Tibial nerve (tissue), 4 donors: Measurements from ENCODE around the gene EFNA5.

Experiments
- EP300 ChIP-seq, 2 donors: sonication (generic); formaldehyde crosslinking; IDR thresholded peaks; one replicate each; pipeline ENCODE4 v1.6.1; 2017; ENCODE audit warnings: antibody characterized with exemption in 2 of 2, mild to moderate bottlenecking in 1 of 2
- POLR2A ChIP-seq, 2 donors: fragments of 450-650 bp; IDR thresholded peaks; one replicate each; pipeline ENCODE4 v1.6.1; 2017; ENCODE audit warnings: antibody characterized with exemption in 2 of 2, mild to moderate bottlenecking in 2 of 2, moderate library complexity in 2 of 2
- TF ChIP-seq, protein P1 (sequence below), 5 experiments: fragments of 200-600 bp in 3 of 5; fragments of 450-650 bp in 2 of 5; sonication (generic) in 3 of 5; IDR thresholded peaks; one replicate each; pipeline ENCODE4 v1.5.1; 2016 to 2019; ENCODE audit warnings: antibody characterized with exemption in 5 of 5, mild to moderate bottlenecking in 3 of 5, moderate library complexity in 2 of 5

DNA sequence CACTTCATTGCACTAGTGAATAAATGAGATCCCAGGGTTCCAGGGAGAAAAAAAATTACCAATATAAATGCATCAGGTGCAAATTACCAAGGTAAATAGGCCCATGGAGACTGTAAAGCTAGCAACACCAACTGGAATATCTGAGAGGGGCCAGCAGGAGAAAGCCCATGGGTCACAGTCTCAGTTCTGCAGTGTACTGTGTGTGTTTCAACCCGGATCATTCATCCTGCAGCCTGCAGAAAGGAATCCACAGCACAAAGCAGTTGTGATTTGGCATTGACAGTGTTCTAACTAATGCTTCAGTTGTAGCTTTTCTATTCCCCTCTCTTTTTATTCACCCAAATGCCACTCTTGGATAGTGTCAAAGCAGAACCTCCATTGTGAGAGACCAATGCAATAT, 171.0 kb downstream of the EFNA5 start:
- TF ChIP-seq, protein P1, sequence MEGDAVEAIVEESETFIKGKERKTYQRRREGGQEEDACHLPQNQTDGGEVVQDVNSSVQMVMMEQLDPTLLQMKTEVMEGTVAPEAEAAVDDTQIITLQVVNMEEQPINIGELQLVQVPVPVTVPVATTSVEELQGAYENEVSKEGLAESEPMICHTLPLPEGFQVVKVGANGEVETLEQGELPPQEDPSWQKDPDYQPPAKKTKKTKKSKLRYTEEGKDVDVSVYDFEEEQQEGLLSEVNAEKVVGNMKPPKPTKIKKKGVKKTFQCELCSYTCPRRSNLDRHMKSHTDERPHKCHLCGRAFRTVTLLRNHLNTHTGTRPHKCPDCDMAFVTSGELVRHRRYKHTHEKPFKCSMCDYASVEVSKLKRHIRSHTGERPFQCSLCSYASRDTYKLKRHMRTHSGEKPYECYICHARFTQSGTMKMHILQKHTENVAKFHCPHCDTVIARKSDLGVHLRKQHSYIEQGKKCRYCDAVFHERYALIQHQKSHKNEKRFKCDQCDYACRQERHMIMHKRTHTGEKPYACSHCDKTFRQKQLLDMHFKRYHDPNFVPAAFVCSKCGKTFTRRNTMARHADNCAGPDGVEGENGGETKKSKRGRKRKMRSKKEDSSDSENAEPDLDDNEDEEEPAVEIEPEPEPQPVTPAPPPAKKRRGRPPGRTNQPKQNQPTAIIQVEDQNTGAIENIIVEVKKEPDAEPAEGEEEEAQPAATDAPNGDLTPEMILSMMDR (IDR thresholded peaks at IDR 0.05) = no peak
- TF ChIP-seq POLR2A (IDR thresholded peaks at IDR 0.05) (no peak), EP300 (IDR thresholded peaks at IDR 0.05) (no peak)
